Left ventricle myocardium inferior (tissue), 1 donor: ENCODE results near the gene IQCE. TPM values are rescaled to one million over a fixed set of nuclear protein-coding genes. Genes with fewer than 3 reads are reported as not detected.

Experiments used
- DNase-seq: peaks from one replicate; pipeline ENCODE4 v3.0.0-alpha.2; 2020
- H3K27ac ChIP-seq: fragments of 200-600 bp; replicated peaks from 2 replicates; pipeline ENCODE4 v1.8.0; 2021
- H3K27me3 ChIP-seq: fragments of 200-600 bp; 2 replicates; pipeline ENCODE4 v1.8.0; 2021; ENCODE audit warnings: low read depth
- H3K36me3 ChIP-seq: fragments of 200-600 bp; 2 replicates; pipeline ENCODE4 v1.8.0; 2021
- H3K4me1 ChIP-seq: fragments of 200-600 bp; 2 replicates; pipeline ENCODE4 v1.8.0; 2021
- H3K4me3 ChIP-seq: fragments of 200-600 bp; 2 replicates; pipeline ENCODE4 v1.8.0; 2021; ENCODE audit warnings: mild to moderate bottlenecking, moderate library complexity
- H3K9me3 ChIP-seq: fragments of 200-600 bp; replicated peaks from 2 replicates; pipeline ENCODE4 v1.8.0; 2021
- CTCF ChIP-seq: fragments of 200-600 bp; IDR thresholded peaks from 2 replicates; pipeline ENCODE4 v1.8.0; 2021; ENCODE audit warnings: antibody characterized with exemption, mild to moderate bottlenecking, borderline replicate concordance
- intact Hi-C: fragments of 100-400 bp; cut with micrococcal nuclease; formaldehyde crosslinking; loops from one replicate; pipeline ENCODE4 v1.11.0; 2022
- total RNA-seq: library from RNA; stranded (reverse); fragmentation: NEBNext Ultra II Directional; extraction: Animal tissue kit (Norgen Biotek cat#: 25700); gene quantifications from one replicate; pipeline ENCODE4 v1.2.1, GENCODE V29; 2021
- donor health status: DM: no; HTN: yes; CAD: no; lungs with severe emphysema.

Gene IQCE
- total RNA-seq, 1 donor from 2014 or later = 11.5 TPM

GRCh38 chr7:2511769-2512168 lies 47.0 kb upstream of the IQCE start:
- peak overlapping the region; percentile 42 for H3K27ac ChIP-seq
- H3K36me3 ChIP-seq = no peaks in the 10 kb centered on the region
- no peak for DNase-seq
- no peak for TF ChIP-seq CTCF
- peaks cover 58% of the 10 kb centered on the region for H3K4me1 ChIP-seq
- H3K27me3 ChIP-seq = no peaks in the 10 kb centered on the region
- no peak overlapping the region for H3K4me3 ChIP-seq
- intact Hi-C loops = no loop called here
- no peaks in the 10 kb centered on the region for H3K9me3 ChIP-seq

- DNase-seq = peak; percentile 54
- Histone ChIP-seq H3K4me3 (no peak overlapping the region), H3K4me1 (peaks cover 57% of the 10 kb centered on the region), H3K36me3 (no peaks in the 10 kb centered on the region), H3K9me3 (no peaks in the 10 kb centered on the region), H3K27ac (peak overlapping the region; percentile 42), H3K27me3 (no peaks in the 10 kb centered on the region)
- no peak for TF ChIP-seq CTCF
- intact Hi-C loops = no loop called here
Observed at GRCh38 chr7:2512179-2512661, 46.6 kb upstream of the IQCE start.

DNA sequence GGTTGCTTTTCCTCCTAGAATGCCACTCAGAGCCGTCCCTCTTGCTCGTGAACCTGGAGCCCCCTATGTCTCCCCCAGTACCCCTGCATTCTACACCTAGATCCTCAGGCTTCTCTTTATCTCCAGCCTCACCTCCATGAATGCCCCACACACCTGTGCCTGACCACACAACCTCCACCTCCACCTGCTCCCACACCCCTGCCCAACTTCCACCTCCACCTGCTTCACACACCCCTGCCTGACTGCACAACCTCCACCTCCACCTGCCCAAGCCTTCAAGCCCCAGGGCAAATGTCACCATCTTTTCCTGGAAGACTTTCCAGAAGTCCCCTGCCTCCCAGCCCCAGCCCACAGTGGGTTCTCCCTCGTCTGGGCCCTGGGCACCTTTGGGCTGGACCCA lies 46.1 kb upstream of the IQCE start:
- H3K27me3 ChIP-seq = no peaks in the 10 kb centered on the region
- no peak for TF ChIP-seq CTCF
- H3K9me3 ChIP-seq = no peaks in the 10 kb centered on the region
- H3K36me3 ChIP-seq = no peaks in the 10 kb centered on the region
- H3K4me3 ChIP-seq = no peak overlapping the region
- peaks cover 52% of the 10 kb centered on the region for H3K4me1 ChIP-seq
- DNase-seq = no peak
- intact Hi-C loops = no loop called here
- H3K27ac ChIP-seq = no peak overlapping the region

GRCh38 chr7:2513702-2514101 lies 45.1 kb upstream of the IQCE start:
- DNase-seq = no peak
- H3K36me3 ChIP-seq = no peaks in the 10 kb centered on the region
- no peak for TF ChIP-seq CTCF
- H3K27ac ChIP-seq = no peak overlapping the region
- H3K4me3 ChIP-seq = no peak overlapping the region
- no peaks in the 10 kb centered on the region for H3K9me3 ChIP-seq
- H3K27me3 ChIP-seq = no peaks in the 10 kb centered on the region
- H3K4me1 ChIP-seq = peaks cover 50% of the 10 kb centered on the region
- intact Hi-C loops = no loop called here

GRCh38 chr7:2514473-2515423 lies 44.0 kb upstream of the IQCE start:
- TF ChIP-seq CTCF = no peak
- intact Hi-C loops = no loop called here
- Histone ChIP-seq H3K9me3 (no peaks in the 10 kb centered on the region), H3K4me3 (no peak overlapping the region), H3K4me1 (peaks cover 46% of the 10 kb centered on the region), H3K27ac (no peak overlapping the region), H3K27me3 (no peaks in the 10 kb centered on the region), H3K36me3 (no peaks in the 10 kb centered on the region)
- no peak for DNase-seq
